Measurements from ENCODE around the gene CHCHD3.

Gene CHCHD3

DNA sequence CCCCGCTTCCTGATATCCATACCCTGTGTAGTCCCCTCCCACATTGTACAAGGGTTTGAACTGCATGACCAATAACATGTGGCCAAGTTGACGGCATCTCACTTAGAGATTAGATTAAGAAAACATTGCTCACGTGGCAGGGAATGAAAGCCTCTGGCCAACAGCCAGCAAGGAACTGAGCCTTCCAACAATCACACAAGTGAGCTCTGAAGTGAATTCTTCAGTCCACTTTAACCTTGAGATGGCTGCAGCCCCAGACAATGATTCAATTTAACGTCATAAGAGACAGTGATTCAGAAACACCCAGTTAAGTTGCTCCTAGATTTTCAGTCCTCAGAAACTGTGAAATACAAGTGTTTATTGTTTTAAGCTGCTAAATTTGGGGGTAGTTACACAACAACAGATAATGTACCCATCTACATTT, 339.7 kb downstream of the CHCHD3 start:
- peak; percentile 90 for DNase-seq (ENCODE audit: low read depth)

DNA sequence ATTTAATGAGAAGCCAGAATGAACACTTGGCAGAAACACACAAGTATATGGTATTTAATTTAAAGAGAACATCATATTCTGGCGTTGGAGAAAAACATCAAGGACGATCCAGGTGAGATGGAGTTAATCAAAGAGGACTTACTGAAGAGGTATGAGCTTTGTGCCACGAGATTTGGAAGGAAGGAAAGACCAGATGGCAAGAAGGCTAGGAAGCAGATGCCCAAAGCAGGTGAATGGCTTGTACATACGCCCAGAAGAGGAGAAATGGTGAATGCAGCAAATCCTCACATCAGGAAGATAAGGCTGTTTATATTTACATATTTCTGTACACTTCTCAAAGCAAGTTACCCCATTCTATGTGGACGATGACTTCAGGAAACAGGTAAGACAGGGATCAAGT, 341.7 kb downstream of the CHCHD3 start:
- DNase-seq (ENCODE audit: low read depth), result no peak

DNA sequence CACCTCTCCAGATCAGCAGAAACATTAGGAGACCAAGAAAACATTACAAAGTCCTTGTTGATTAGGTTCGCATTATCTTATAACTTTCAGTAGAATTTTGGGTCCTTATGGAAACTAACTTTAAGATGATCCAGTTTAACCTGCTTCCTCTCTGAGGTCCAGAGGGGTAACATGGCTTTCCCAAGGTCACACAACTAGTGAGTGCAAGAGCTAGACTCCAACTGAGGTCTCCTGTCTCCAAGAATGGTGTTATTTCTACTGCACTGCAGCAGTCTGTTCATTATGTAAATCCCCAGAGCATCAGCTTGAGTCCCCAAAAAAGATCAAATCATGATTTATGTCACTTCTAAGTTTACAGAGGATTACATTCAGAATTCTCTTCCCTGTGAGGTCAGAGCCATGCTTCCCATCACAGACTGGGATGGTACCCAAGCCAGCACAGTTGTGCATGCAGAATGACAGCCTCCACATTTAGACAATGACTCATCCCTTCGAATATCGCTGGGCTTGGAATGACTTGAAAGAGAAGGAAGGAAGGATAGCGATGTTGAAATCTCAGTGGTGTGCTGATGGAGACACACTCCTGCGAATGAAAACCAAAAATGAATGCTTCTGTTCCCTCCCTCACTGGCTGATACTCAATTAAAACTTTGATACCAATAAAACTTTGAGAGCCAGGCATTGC, 342.5 kb downstream of the CHCHD3 start:
- DNase-seq (ENCODE audit: low read depth), result peak; percentile 71

DNA sequence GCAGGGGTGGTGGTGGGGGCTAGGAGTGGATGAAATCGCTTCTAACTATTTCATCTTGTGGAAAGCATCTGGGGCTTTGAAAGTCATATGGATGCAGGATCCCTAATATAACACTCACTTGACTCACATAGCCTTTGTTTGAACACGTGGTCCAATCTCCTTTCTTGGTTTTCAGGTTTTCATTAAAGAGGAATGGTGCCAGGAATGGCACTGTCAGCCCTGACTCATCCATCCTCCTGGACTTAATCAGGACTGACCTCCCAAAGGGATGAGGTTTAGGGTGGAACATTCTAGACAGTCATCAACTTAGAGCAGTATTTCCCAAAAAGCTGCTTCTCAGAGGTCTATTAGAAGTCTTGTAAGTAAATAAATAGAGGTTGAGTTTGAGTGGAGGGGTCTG, 343.6 kb downstream of the CHCHD3 start:
- peak; percentile 89 for DNase-seq (ENCODE audit: low read depth)

DNA sequence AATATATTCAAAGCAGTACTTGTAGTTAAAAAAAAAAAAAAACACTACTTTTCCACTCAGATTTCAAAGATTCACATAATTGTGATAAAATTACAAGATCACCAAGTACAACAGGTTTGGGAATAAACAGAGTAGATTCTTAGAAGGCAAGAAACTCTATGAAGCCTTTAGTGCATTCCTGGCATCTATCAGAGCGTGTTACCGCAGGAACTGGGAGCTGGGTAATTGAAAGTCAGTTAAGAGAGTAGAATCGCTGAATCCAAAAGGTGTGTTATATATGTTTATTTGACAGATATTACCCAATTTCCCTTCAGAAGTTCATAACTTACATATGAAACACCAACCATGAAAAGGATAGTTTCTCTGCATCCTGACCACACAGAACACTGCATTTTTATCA, 346.4 kb downstream of the CHCHD3 start:
- no peak for DNase-seq (ENCODE audit: low read depth)

Measured in fibroblast of the conjunctiva (primary cell).